AG04450 (cell line): ENCODE results near the gene ACVR1B. TPM values are rescaled to one million over a fixed set of nuclear protein-coding genes. Genes with fewer than 3 reads are reported as not detected.

ENCODE experiments used
- CTCF ChIA-PET: fragments of 300-600, 350-600 bp; formaldehyde crosslinking; extraction: SDS; loops from one replicate; lab custom pipeline; 2022; ENCODE audit warnings: antibody characterized with exemption, inconsistent platforms; lab: Charles Lee
- POLR2A ChIA-PET: fragments of 350-600 bp; formaldehyde crosslinking; extraction: SDS; loops from one replicate; lab custom pipeline; 2021; ENCODE audit warnings: antibody characterized with exemption, inconsistent platforms; lab: Yijun Ruan, JAX
- DNase-seq: peaks from one replicate; pipeline ENCODE4 v3.0.0-alpha.2; 2011; ENCODE audit warnings: low read depth, low spot score
- H3K27ac ChIP-seq: one replicate; pipeline ENCODE4 v1.5.1; 2012; ENCODE audit warnings: low read depth, low read length, control low read depth
- H3K27me3 ChIP-seq: one replicate; pipeline ENCODE4 v1.6.0; 2012; ENCODE audit warnings: low read length; ENCODE audit not compliant: control insufficient read depth, insufficient read depth
- H3K4me3 ChIP-seq: 2 replicates; pipeline ENCODE4 v1.5.1; 2011; ENCODE audit warnings: mild to moderate bottlenecking, low read depth, low read length, control low read depth
- H3K9me3 ChIP-seq: 2 replicates; pipeline ENCODE4 v1.5.1; 2012; ENCODE audit warnings: low read length; ENCODE audit not compliant: control insufficient read depth, insufficient read depth
- CTCF ChIP-seq: IDR thresholded peaks from 2 replicates; pipeline ENCODE4 v1.5.1; 2011; ENCODE audit warnings: low read depth, low read length, control low read depth, inconsistent platforms
- polyA plus RNA-seq: library from polyadenylated mRNA; depleted of rRNA; stranded (reverse); fragments of >200 nt; gene quantifications from 2 replicates; pipeline ENCODE4 v1.2.3, GENCODE V29; 2011

ACVR1B gene
- polyA plus RNA-seq, 1 experiment, result 16.4 TPM

- POLR2A ChIA-PET, result no interaction called here
- no peak for DNase-seq
- no peaks in the 10 kb centered on the region; the same call in 1 of the 2 replicates for H3K9me3 ChIP-seq
- CTCF ChIA-PET, result interaction anchor here (5.3 kb wide), 1 partner anchor 18 kb away, joined by 24 read pairs; no protein-coding TSS in a partner anchor
- peak overlapping the region; percentile 89 for H3K4me3 ChIP-seq
- TF ChIP-seq CTCF, result no peak
- H3K27me3 ChIP-seq, result peaks cover 13% of the 10 kb centered on the region
- H3K27ac ChIP-seq, result no peak overlapping the region
These were observed 1.6 kb downstream of the ACVR1B start for GRCh38 chr12:51953089-51953488.

DNA sequence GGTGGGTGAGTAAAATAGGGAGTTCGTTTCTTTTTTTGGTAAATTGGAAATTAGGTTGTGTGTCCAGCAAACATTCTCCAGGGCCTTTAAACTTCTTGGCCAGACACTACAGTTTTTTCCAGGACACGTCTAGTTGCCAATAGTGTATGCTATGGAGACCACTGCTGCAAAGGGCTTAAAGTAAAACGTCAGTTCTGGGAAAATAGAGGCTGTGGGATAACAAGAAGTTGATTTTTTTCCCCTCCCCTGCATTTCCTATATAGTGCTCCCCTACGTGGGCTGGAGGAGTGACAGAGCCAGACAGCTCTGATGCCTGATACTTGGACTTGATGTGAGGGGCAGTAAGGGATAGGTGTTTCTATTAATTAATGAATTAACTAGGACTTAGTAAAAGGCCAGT is 2.4 kb downstream of the ACVR1B start:
- ChIA-PET POLR2A (no interaction called here), CTCF (interaction anchor here (1.1 to 5.3 kb wide), 3 partner anchors 17 to 133 kb away, joined by 3 to 24 read pairs (median 6); no protein-coding TSS in a partner anchor)
- Histone ChIP-seq H3K9me3 (no peaks in the 10 kb centered on the region; the same call in 1 of the 2 replicates), H3K27me3 (peaks cover 10% of the 10 kb centered on the region), H3K27ac (no peak overlapping the region), H3K4me3 (0 out of 2 replicates have a peak overlapping the region, but pooled peaks have one; percentile 5)
- DNase-seq, result no peak
- TF ChIP-seq CTCF, result no peak

- peaks cover 4% of the 10 kb centered on the region for H3K27me3 ChIP-seq
- POLR2A ChIA-PET, result no interaction called here
- H3K27ac ChIP-seq, result no peak overlapping the region
- CTCF ChIA-PET, result interaction anchor here (1.0 to 5.3 kb wide), 4 partner anchors 16 to 134 kb away, joined by 3 to 24 read pairs (median 4); no protein-coding TSS in a partner anchor
- no peak overlapping the region for H3K4me3 ChIP-seq
- TF ChIP-seq CTCF, result no peak
- no peaks in the 10 kb centered on the region; the same call in 1 of the 2 replicates for H3K9me3 ChIP-seq
- no peak for DNase-seq
These were observed 3.3 kb downstream of the ACVR1B start for GRCh38 chr12:51954561-51955361.

DNA sequence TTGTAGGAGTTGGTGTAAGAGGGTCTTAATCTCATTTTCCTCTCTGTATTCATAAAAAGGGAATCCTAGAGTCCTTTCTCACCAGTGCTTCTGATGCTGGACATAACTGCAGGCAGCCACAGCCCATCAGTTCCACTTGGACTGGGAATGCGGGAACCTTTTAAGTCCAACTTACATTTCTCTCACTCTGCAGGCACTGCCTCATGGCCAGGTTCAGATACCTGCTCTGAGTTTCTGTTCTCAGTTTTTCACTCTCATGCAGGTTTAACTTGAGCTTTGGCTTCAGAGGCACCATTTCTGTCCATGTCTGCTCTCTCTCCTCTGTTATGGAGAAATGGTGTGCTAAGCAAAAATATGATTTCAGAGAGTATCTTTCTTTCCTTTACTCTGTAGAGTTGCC is 4.2 kb downstream of the ACVR1B start:
- DNase-seq, result no peak
- no peak for TF ChIP-seq CTCF
- Histone ChIP-seq H3K27me3 (no peaks in the 10 kb centered on the region), H3K27ac (no peak overlapping the region), H3K9me3 (no peaks in the 10 kb centered on the region; the same call in 1 of the 2 replicates), H3K4me3 (no peak overlapping the region)
- ChIA-PET POLR2A (no interaction called here), CTCF (interaction anchor here (5.3 kb wide), 1 partner anchor 15 kb away, joined by 24 read pairs; no protein-coding TSS in a partner anchor)

DNA sequence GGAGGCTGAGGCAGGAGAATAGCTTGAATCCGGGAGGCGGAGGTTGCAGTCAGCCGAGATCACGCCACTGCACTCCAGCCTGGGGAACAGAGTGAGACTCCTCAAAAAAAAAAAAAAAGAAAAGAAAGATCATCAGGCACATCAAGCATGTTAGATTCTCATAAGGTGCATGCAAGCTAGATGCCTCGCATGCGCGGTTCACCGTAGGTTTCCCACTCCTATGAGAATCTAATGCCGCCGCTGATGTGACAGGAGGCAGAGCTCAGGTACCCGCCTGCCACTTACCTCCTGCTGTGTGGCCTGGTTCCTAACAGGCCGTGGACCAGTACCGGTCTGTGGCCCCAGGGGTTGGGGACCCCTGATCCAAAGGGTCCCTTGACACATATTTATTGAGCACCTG is 7.0 kb downstream of the ACVR1B start:
- DNase-seq, result no peak
- TF ChIP-seq CTCF, result no peak
- ChIA-PET POLR2A (no interaction called here), CTCF (interaction anchor here (1.5 to 4.4 kb wide), 3 partner anchors 12 to 67 kb away, joined by 3 to 33 read pairs (median 5); no protein-coding TSS in a partner anchor)
- H3K4me3 ChIP-seq, result no peak overlapping the region
- no peak overlapping the region for H3K27ac ChIP-seq
- H3K27me3 ChIP-seq, result no peaks in the 10 kb centered on the region
- H3K9me3 ChIP-seq, result no peaks in the 10 kb centered on the region
